Measurements from ENCODE around the gene ERG28.

ERG28 gene

GRCh38 chr14:75615200-75615599, 45.5 kb downstream of the ERG28 start:
- H3K9ac ChIP-seq (ENCODE audit: low read length) = no peak overlapping the region
- no peaks in the 10 kb centered on the region for H3K4me1 ChIP-seq (ENCODE audit: control insufficient read depth, low read depth, low read length)

GRCh38 chr14:75614179-75614578, 46.5 kb downstream of the ERG28 start:
- Histone ChIP-seq H3K36me3 (ENCODE audit: control insufficient read depth, low read depth, low read length) (no peaks in the 10 kb centered on the region), H3K27ac (ENCODE audit: low read length) (no peak overlapping the region), H3K9me3 (ENCODE audit: control insufficient read depth, low read depth, low read length) (no peaks in the 10 kb centered on the region), H3K4me3 (ENCODE audit: low read length) (no peak overlapping the region), H3K27me3 (ENCODE audit: control insufficient read depth, insufficient read depth, low read length) (no peaks in the 10 kb centered on the region), H3K9ac (ENCODE audit: low read length) (no peak overlapping the region), H3K4me1 (ENCODE audit: control insufficient read depth, low read depth, low read length) (no peaks in the 10 kb centered on the region)

More at GRCh38 chr14:75615200-75615599, 45.5 kb downstream of the ERG28 start:
- no peaks in the 10 kb centered on the region for H3K27me3 ChIP-seq (ENCODE audit: control insufficient read depth, insufficient read depth, low read length)
- no peak overlapping the region for H3K4me3 ChIP-seq (ENCODE audit: low read length)
- H3K36me3 ChIP-seq (ENCODE audit: control insufficient read depth, low read depth, low read length) = no peaks in the 10 kb centered on the region
- no peaks in the 10 kb centered on the region for H3K9me3 ChIP-seq (ENCODE audit: control insufficient read depth, low read depth, low read length)
- no peak overlapping the region for H3K27ac ChIP-seq (ENCODE audit: low read length)

DNA sequence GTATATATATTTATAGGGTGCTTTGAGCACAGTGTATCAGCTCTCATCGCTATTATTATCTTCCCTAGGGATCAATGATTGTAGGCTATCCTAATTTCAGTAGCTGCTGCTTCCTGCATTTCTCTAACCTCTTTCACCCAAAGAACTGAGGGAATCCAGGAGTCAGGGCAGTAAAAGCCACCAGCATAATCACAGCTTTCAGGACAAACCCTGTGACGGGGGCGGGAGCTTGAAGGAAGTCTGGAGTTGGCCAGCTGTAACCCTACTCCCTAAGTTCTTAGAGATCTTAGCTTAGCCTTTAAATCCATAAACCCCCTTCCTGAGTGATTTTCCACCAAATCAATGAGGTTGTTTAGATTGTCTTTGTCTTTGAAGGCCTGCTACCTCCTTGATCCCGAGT, 48.5 kb downstream of the ERG28 start:
- Histone ChIP-seq H3K27ac (ENCODE audit: low read length) (no peak overlapping the region), H3K9ac (ENCODE audit: low read length) (no peak overlapping the region), H3K36me3 (ENCODE audit: control insufficient read depth, low read depth, low read length) (no peaks in the 10 kb centered on the region), H3K4me1 (ENCODE audit: control insufficient read depth, low read depth, low read length) (no peaks in the 10 kb centered on the region), H3K4me3 (ENCODE audit: low read length) (no peak overlapping the region), H3K9me3 (ENCODE audit: control insufficient read depth, low read depth, low read length) (no peaks in the 10 kb centered on the region), H3K27me3 (ENCODE audit: control insufficient read depth, insufficient read depth, low read length) (no peaks in the 10 kb centered on the region)

GRCh38 chr14:75610834-75611233, 49.8 kb downstream of the ERG28 start:
- Histone ChIP-seq H3K9me3 (ENCODE audit: control insufficient read depth, low read depth, low read length) (no peaks in the 10 kb centered on the region), H3K36me3 (ENCODE audit: control insufficient read depth, low read depth, low read length) (no peaks in the 10 kb centered on the region), H3K27me3 (ENCODE audit: control insufficient read depth, insufficient read depth, low read length) (no peaks in the 10 kb centered on the region), H3K4me1 (ENCODE audit: control insufficient read depth, low read depth, low read length) (no peaks in the 10 kb centered on the region), H3K4me3 (ENCODE audit: low read length) (no peak overlapping the region), H3K9ac (ENCODE audit: low read length) (no peak overlapping the region), H3K27ac (ENCODE audit: low read length) (no peak overlapping the region)

- H3K4me1 ChIP-seq (ENCODE audit: control insufficient read depth, low read depth, low read length) = no peaks in the 10 kb centered on the region
- H3K36me3 ChIP-seq (ENCODE audit: control insufficient read depth, low read depth, low read length) = no peaks in the 10 kb centered on the region
- no peak overlapping the region for H3K9ac ChIP-seq (ENCODE audit: low read length)
- H3K27me3 ChIP-seq (ENCODE audit: control insufficient read depth, insufficient read depth, low read length) = no peaks in the 10 kb centered on the region
- no peaks in the 10 kb centered on the region for H3K9me3 ChIP-seq (ENCODE audit: control insufficient read depth, low read depth, low read length)
- H3K4me3 ChIP-seq (ENCODE audit: low read length) = no peak overlapping the region
- no peak overlapping the region for H3K27ac ChIP-seq (ENCODE audit: low read length)
These were observed 50.8 kb downstream of the ERG28 start for GRCh38 chr14:75609606-75610475.

GRCh38 chr14:75609116-75609515, 51.6 kb downstream of the ERG28 start:
- no peaks in the 10 kb centered on the region for H3K4me1 ChIP-seq (ENCODE audit: control insufficient read depth, low read depth, low read length)
- H3K27me3 ChIP-seq (ENCODE audit: control insufficient read depth, insufficient read depth, low read length) = no peaks in the 10 kb centered on the region
- no peak overlapping the region for H3K4me3 ChIP-seq (ENCODE audit: low read length)
- H3K9ac ChIP-seq (ENCODE audit: low read length) = no peak overlapping the region
- H3K9me3 ChIP-seq (ENCODE audit: control insufficient read depth, low read depth, low read length) = no peaks in the 10 kb centered on the region
- H3K27ac ChIP-seq (ENCODE audit: low read length) = no peak overlapping the region
- H3K36me3 ChIP-seq (ENCODE audit: control insufficient read depth, low read depth, low read length) = no peaks in the 10 kb centered on the region

- H3K4me1 ChIP-seq (ENCODE audit: control insufficient read depth, low read depth, low read length) = no peaks in the 10 kb centered on the region
- H3K27ac ChIP-seq (ENCODE audit: low read length) = no peak overlapping the region
- H3K9ac ChIP-seq (ENCODE audit: low read length) = no peak overlapping the region
- H3K27me3 ChIP-seq (ENCODE audit: control insufficient read depth, insufficient read depth, low read length) = no peaks in the 10 kb centered on the region
- H3K4me3 ChIP-seq (ENCODE audit: low read length) = no peak overlapping the region
- no peaks in the 10 kb centered on the region for H3K36me3 ChIP-seq (ENCODE audit: control insufficient read depth, low read depth, low read length)
- no peaks in the 10 kb centered on the region for H3K9me3 ChIP-seq (ENCODE audit: control insufficient read depth, low read depth, low read length)
These were observed 52.6 kb downstream of the ERG28 start for GRCh38 chr14:75607842-75608640.

GRCh38 chr14:75607044-75607443, 53.6 kb downstream of the ERG28 start:
- H3K9ac ChIP-seq (ENCODE audit: low read length) = no peak overlapping the region
- H3K36me3 ChIP-seq (ENCODE audit: control insufficient read depth, low read depth, low read length) = no peaks in the 10 kb centered on the region
- no peak overlapping the region for H3K4me3 ChIP-seq (ENCODE audit: low read length)
- no peak overlapping the region for H3K27ac ChIP-seq (ENCODE audit: low read length)
- no peaks in the 10 kb centered on the region for H3K4me1 ChIP-seq (ENCODE audit: control insufficient read depth, low read depth, low read length)
- no peaks in the 10 kb centered on the region for H3K27me3 ChIP-seq (ENCODE audit: control insufficient read depth, insufficient read depth, low read length)
- H3K9me3 ChIP-seq (ENCODE audit: control insufficient read depth, low read depth, low read length) = no peaks in the 10 kb centered on the region

- Histone ChIP-seq H3K4me3 (ENCODE audit: low read length) (no peak overlapping the region), H3K27ac (ENCODE audit: low read length) (no peak overlapping the region), H3K9ac (ENCODE audit: low read length) (no peak overlapping the region), H3K9me3 (ENCODE audit: control insufficient read depth, low read depth, low read length) (no peaks in the 10 kb centered on the region), H3K36me3 (ENCODE audit: control insufficient read depth, low read depth, low read length) (no peaks in the 10 kb centered on the region), H3K27me3 (ENCODE audit: control insufficient read depth, insufficient read depth, low read length) (no peaks in the 10 kb centered on the region), H3K4me1 (ENCODE audit: control insufficient read depth, low read depth, low read length) (no peaks in the 10 kb centered on the region)
These were observed 54.8 kb downstream of the ERG28 start for GRCh38 chr14:75605916-75606315.

GRCh38 chr14:75604979-75605851, 55.5 kb downstream of the ERG28 start:
- H3K9me3 ChIP-seq (ENCODE audit: control insufficient read depth, low read depth, low read length) = no peaks in the 10 kb centered on the region
- no peaks in the 10 kb centered on the region for H3K4me1 ChIP-seq (ENCODE audit: control insufficient read depth, low read depth, low read length)
- no peak overlapping the region for H3K9ac ChIP-seq (ENCODE audit: low read length)
- no peak overlapping the region for H3K27ac ChIP-seq (ENCODE audit: low read length)
- H3K36me3 ChIP-seq (ENCODE audit: control insufficient read depth, low read depth, low read length) = no peaks in the 10 kb centered on the region
- no peak overlapping the region for H3K4me3 ChIP-seq (ENCODE audit: low read length)
- H3K27me3 ChIP-seq (ENCODE audit: control insufficient read depth, insufficient read depth, low read length) = no peaks in the 10 kb centered on the region

DNA sequence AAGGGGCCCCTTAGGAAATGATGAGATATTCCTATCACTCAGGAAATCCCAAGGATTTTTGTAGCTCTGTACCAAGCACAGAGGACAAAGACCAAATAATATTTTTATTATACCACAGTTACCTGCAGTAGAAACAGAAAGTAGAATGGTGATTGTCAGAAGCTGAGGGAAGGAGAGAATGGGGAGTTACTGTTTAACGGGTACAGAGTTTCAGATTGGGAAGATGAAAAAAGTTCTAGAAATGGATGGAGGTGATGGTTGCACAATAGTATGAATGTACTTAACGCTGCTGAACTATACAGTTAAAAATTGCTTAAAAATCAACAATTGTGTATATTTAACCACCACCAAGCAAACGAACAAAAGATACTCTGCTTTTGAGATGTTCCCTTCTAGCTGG, 58.2 kb downstream of the ERG28 start:
- Histone ChIP-seq H3K9me3 (ENCODE audit: control insufficient read depth, low read depth, low read length) (no peaks in the 10 kb centered on the region), H3K27me3 (ENCODE audit: control insufficient read depth, insufficient read depth, low read length) (no peaks in the 10 kb centered on the region), H3K4me1 (ENCODE audit: control insufficient read depth, low read depth, low read length) (peaks cover 4% of the 10 kb centered on the region), H3K36me3 (ENCODE audit: control insufficient read depth, low read depth, low read length) (no peaks in the 10 kb centered on the region), H3K4me3 (ENCODE audit: low read length) (no peak overlapping the region), H3K27ac (ENCODE audit: low read length) (no peak overlapping the region), H3K9ac (ENCODE audit: low read length) (no peak overlapping the region)
